ENCODE data around the gene GOT2.
"Not testable (repeated sequence)": the region's sequence is repeated elsewhere in the genome, so short reads cannot be mapped to it uniquely, and the experiment has no call there.

GOT2 gene

GRCh38 chr16:58733671-58734458 lies at the start of gene GOT2:
Gene GOT2 (minus strand): TSS chr16:58734316. CDS start chr16:58734228, 88 bp downstream.
- peak; percentile 91 for DNase-seq

GRCh38 chr16:58779291-58779690 lies 45.2 kb upstream of the GOT2 start:
- DNase-seq, result not testable (repeated sequence)

GRCh38 chr16:58773870-58774269 lies 39.8 kb upstream of the GOT2 start:
- no peak for DNase-seq

- no peak for DNase-seq
These were observed 34.0 kb upstream of the GOT2 start for GRCh38 chr16:58768145-58768544.

- DNase-seq, result no peak
These were observed 33.5 kb upstream of the GOT2 start for GRCh38 chr16:58767581-58767980.

GRCh38 chr16:58756650-58757332 lies 22.7 kb upstream of the GOT2 start:
- DNase-seq, result no peak

GRCh38 chr16:58755989-58756649 lies 22.0 kb upstream of the GOT2 start:
- DNase-seq, result peak; percentile 79

- no peak for DNase-seq
These were observed 19.6 kb upstream of the GOT2 start for GRCh38 chr16:58753711-58754134.

GRCh38 chr16:58744497-58744896 lies 10.4 kb upstream of the GOT2 start:
- DNase-seq, result no peak

- no peak for DNase-seq
These were observed 7.9 kb upstream of the GOT2 start for GRCh38 chr16:58741976-58742375.

- no peak for DNase-seq
These were observed 7.0 kb upstream of the GOT2 start for GRCh38 chr16:58741166-58741565.

GRCh38 chr16:58738672-58739296 lies 4.7 kb upstream of the GOT2 start:
- DNase-seq, result no peak

GRCh38 chr16:58736341-58736740 lies 2.2 kb upstream of the GOT2 start:
- not testable (repeated sequence) for DNase-seq

- no peak for DNase-seq
These were observed 307 bp upstream of the GOT2 start for GRCh38 chr16:58734459-58734787.

GRCh38 chr16:58733248-58733670 lies 857 bp downstream of the GOT2 start:
- no peak for DNase-seq

- no peak for DNase-seq
These were observed 1.4 kb downstream of the GOT2 start for GRCh38 chr16:58732545-58733247.

GRCh38 chr16:58730724-58731370 lies 3.3 kb downstream of the GOT2 start:
- DNase-seq, result no peak

GRCh38 chr16:58727796-58728568 lies 6.1 kb downstream of the GOT2 start:
- no peak for DNase-seq

GRCh38 chr16:58727028-58727781 lies 6.9 kb downstream of the GOT2 start:
- DNase-seq, result no peak

GRCh38 chr16:58723109-58723508 lies 11.0 kb downstream of the GOT2 start:
- no peak for DNase-seq

- no peak for DNase-seq
These were observed 16.1 kb downstream of the GOT2 start for GRCh38 chr16:58717994-58718393.

All from right forelimb (tissue), 1 donor.